ENCODE results near the gene MAPK13.
"Not testable (repeated sequence)": the region's sequence is repeated elsewhere in the genome, so short reads cannot be mapped to it uniquely, and the experiment has no call there.

MAPK13 gene

DNA sequence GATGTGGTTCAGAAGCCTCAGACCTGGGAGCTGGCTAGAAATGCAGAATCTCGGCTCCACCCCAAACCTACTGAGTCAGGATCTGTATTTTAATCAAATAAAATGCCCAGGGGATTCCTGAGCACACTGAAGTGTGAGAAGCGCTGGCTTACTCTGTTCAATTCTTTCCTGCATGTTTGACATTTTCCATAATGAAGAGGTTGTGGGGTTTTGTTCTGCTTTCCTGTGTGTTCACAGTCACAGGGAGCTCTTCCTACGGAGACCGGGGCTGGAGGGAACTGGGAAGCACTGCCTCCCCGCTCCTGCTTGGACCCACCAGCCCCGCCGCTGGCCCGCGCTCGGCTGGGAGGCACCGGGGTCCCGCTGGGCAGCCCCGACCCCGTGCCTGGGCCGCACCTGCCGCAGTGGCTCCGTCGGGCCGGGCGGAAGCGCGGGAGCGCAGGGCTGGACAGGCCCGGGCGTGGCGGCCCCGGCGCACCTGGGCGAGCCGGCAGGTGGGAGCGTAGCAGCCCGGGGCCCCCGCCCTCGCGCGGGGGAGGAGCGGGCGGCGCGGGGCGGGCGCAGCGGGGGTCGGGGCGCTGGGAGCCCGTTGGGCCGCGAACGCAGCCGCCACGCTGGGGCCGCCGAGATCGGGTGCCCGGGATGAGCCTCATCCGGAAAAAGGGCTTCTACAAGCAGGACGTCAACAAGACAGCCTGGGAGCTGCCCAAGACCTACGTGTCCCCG lies at the start of gene MAPK13:
TSS of gene MAPK13 (plus strand) at position 573 of the 726 bp plus-strand sequence. CDS start at position 643, 70 bp downstream.
- DNase-seq, result peak; percentile 33

DNA sequence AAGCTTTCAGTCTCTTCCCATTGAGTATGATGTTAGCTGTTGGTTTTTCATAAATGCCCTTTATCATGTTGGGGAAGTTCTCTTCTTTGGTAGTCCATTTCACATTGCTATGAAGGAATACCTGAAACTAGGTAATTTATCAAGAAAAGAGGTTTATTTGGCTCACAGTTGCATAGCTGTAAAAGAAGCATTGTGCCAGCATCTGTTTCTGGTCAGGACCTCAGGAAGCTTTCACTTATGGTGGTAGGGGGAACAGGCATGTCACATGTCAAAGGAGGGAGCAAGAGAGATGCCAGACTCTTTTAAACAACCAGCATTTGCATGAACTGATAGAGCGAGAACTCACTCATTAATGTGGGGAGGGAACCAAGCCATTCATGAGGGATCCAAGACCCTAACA lies 48.0 kb upstream of the MAPK13 start:
- DNase-seq, result no peak

DNA sequence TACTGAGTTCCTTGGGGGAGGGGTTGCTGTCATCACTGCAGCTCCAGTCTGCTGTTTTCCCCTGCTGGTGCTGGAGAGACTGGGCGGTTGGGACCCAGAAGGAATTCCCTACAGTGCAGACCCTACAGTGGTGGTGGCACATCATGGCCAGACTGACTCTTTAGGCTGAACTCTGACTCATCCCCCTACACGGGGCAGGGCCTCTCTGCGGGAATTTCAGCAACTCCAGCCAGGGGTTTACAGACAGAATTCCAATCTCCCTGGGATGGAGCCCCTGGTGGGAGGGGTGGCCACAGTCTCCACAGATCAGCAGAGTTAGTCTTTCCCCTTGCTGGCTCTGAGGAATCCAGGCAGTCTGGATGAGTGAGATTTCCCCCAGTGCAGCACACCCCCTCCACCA lies 46.9 kb upstream of the MAPK13 start:
- no peak for DNase-seq

DNA sequence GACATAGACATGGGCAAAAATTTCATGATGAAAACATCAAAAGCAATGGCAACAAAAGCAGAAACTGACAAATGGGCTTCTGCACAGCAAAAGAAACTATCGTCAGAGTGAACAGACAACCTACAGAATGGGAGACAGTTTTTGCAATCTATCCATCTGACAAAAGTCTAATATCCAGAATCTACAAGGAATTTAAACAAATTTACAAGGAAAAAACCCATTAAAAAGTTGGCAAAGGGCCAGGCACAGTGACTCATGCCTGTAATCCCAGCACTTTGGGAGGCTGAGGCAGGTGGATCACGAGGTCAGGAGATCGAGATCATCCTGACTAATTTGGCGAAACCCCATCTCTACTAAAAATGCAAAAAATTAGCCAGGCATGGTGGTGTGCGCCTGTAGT lies 42.1 kb upstream of the MAPK13 start:
- DNase-seq, result not testable (repeated sequence)

DNA sequence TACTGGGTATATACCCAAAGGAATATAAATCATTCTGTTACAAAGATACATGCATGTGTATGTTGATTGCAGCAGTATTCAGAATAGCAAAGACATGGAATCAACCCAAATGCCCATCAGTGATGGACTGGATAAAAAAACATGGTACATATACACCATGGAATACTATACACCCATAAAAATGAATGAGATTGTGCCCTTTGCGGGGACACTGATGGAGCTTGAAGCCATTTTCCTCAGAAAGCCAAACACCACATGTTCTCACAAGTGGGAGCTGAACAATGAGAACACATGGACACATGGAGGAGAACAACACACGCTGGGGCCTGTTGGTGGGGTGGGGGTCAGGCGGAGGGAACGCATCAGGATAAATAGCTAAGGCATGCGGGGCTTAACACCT lies 41.3 kb upstream of the MAPK13 start:
- no peak for DNase-seq

DNA sequence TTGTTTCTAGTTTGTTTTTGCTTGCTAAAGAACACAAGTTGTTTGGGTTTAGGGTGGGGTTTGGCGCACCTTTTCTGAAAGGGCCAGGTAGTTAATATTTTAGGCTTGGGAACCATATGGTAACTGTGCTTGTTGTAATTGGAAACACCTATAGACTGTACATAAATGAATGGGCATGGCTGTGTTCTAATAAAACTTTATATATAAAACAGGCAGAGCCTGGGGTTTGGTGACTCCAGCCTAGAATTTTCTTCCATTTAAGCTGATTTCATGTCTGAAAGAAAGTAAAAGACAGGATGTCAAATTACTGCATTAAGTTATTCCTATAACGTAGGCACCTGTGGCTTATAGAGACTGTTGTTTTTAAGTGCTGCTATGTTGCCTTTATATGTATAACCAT lies 36.1 kb upstream of the MAPK13 start:
- DNase-seq, result no peak

GRCh38 chr6:36094753-36095496 lies 35.4 kb upstream of the MAPK13 start:
- peak; percentile 71 for DNase-seq

- no peak for DNase-seq
Measured at GRCh38 chr6:36095497-36096391, 34.6 kb upstream of the MAPK13 start.

- no peak for DNase-seq
Measured at GRCh38 chr6:36098253-36098919, 31.9 kb upstream of the MAPK13 start.

DNA sequence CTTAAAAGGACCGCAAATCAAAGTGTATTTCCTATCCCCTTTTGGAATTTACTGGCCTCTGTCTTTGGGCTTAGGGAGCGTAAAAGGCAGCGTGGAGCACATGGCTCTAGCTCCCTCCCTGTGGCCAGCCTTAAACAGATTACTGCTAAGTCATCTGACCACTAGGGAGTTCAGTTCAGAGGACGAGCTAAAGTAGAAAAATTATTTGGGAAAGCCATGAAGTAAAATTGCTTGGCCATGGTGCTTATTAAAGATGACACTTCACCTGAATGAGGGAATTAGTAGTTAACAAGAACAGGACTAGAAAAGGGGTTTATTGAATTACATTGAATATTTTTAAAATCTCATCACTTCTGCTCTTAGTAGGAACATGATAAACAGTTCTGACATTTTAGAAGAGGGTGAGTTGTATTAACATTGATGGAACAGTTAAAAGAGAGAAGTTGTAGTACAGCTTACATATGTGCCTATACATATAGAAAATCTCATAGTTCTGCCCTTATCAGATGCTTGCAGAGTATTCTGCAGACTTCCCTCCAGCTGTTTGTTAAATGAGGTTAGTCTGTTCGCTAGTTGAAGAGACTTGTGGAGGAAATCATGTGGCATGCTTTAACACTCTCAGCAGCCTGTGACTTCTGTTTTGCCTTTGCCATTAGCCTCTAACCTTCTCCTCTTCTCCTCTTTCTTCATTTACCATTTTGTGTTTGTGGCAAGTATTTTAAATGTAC lies 31.2 kb upstream of the MAPK13 start:
- no peak for DNase-seq

DNA sequence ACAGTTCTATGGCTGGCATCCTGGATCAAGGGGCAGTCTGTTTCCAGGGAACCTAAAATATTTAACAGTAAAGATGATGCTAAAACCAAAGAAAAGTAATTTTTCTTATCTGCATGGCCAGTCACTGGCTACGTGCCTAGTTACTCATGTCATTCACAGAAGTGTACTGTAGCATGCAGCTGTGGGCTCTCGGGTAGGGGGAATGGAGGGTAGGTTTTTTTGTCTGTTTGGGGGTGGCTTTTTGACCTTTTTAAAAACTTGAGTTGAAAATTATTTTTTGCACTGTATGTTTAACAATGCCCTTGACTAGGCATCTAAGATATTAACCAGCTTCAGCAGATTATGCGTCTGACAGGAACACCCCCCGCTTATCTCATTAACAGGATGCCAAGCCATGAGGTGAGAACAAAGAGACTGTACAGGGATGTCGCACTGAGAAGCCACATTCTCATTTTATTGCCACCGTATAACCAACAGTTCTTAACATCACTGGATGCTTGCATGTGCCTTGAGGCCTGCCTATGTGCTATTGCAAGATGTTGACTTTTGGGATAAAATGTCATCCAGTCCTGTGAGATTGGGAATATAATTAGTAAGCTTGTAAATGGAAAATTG lies 30.3 kb upstream of the MAPK13 start:
- no peak for DNase-seq

DNA sequence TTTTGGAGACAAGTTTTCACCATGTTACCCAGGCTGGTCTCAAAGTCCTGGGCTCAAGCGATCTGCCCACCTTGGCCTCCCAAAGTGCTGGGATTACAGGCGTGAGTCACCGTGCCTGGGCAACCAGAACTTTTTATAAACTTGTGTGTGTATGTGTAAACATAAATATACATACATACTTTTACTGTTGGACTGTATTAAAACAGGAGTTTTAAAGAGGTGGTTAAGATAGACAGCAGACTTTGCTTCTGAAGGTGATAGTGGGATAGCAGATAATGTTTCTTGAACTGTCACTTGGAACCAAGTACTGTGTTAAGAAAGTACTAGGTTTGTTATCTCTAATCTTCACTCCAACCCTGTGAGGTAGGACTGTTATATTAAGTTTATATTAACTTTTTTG lies 28.6 kb upstream of the MAPK13 start:
- DNase-seq, result no peak

DNA sequence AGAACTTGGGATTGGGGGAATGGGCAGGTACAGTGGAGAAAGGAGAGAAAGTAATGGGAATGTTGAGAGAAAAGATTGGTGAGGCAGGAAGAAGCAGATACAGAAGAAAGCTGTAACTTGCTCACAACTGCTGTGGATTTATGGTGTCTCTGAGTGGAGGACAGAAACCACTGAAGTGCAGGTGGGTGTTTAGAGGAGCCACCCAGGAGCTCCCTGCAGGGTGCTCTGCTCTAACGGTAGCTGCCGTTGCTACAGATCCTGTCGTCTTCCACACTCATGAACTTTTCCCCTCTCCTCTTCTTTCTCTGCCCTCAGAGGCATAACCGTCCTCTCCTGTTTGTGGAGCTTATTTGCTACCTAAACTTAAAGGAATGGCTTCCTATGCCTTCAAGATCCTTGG lies 27.5 kb upstream of the MAPK13 start:
- DNase-seq, result no peak

- DNase-seq, result no peak
Measured at GRCh38 chr6:36104836-36105235, 25.5 kb upstream of the MAPK13 start.

DNA sequence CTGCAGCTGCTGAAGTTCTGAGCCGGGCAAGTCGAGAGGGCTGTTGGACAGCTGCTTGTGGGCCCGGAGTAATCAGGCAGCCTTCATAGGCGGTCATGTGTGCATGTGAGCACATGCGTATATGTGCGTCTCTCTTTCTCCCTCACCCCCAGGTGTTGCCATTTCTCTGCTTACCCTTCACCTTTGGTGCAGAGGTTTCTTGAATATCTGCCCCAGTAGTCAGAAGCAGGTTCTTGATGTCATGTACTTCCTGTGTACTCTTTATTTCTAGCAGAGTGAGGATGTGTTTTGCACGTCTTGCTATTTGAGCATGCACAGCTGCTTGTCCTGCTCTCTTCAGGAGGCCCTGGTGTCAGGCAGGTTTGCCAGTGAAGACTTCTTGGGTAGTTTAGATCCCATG lies 21.2 kb upstream of the MAPK13 start:
- DNase-seq, result no peak

DNA sequence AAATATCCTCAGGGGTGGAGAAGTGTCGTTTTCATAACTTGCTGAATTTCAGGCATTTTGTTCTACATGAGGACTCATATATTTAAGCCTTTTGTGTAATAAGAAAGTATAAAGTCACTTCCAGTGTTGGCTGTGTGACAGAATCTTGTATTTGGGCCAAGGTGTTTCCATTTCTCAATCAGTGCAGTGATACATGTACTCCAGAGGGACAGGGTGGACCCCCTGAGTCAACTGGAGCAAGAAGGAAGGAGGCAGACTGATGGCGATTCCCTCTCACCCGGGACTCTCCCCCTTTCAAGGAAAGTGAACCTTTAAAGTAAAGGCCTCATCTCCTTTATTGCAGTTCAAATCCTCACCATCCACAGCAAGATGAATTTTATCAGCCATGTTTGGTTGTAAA lies 20.3 kb upstream of the MAPK13 start:
- DNase-seq, result no peak

DNA sequence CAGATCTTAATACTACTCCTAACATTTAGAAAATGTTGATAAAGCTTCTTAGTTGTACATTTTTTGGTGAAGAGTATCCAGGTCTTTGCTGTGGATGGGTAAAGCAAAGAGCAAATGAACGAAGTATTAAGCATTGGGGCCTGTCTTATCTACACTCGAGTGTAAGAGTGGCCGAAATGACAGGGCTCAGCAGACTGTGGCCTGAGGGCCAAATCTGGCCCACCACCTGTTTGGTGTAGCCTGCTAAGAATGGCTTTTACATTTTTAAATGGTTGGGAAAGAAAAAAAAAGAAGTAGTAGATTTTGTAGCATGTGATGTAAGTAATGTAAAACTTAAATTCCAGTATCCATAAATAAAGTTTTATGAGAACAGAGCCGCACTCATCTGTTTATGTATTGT lies 19.4 kb upstream of the MAPK13 start:
- no peak for DNase-seq

DNA sequence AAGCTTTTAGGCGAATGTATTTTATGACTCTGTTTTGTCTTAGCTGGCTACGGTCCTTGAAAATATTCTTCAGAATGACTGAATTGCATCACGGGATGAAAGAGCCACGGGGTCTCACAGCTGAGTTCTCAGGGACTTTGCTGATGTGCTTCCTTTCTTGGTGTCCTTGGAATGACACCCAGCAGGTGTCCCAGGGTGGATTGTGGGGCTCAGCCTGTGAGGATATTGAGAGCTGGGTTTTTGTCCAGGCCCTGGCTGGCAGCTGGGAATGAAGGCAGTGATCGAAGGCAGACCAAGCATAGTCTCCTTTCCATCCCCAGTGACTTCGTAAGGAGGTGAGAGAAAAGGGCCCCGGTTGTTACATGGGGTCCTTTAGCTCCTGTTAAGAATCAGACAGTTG lies 18.8 kb upstream of the MAPK13 start:
- DNase-seq, result no peak

DNA sequence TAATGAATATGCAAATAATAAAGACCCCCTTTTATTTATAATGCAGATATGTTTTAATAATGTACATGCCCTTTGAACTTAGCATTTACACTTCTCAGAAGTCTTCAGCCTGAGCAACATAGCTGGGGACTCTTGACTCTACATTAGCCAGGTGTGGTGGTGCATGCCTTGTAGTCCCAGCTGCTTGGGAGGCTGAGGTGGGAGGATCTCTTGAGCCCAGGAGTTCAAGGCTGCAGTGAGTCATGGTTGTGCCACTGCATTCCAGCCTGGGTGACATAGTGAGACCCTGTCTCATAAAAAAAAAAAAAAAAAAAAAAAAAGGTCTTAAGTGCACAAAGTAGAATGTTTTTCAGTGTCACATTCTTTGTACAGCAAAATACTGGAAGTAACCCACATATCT lies 17.3 kb upstream of the MAPK13 start:
- DNase-seq, result no peak

DNA sequence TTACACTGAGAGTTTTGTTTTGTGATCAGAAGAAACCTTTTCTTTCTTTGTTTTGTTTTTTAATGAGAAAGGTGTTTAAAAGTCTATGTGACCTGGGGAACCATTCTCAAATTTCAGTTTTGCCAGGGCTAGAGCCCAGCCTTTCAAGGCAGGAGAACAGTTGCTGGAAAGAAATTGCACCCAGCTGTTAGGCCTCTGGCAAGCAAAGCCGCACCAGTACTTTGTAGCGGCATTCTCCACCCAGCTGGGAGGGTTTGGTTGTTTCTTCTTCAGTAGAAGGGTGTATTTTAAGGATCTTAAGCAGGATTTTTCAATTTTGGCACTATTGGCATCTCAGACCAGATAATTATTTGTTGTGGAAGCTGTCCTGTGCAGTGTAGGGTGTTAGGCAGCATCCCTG lies 16.6 kb upstream of the MAPK13 start:
- DNase-seq, result no peak

DNA sequence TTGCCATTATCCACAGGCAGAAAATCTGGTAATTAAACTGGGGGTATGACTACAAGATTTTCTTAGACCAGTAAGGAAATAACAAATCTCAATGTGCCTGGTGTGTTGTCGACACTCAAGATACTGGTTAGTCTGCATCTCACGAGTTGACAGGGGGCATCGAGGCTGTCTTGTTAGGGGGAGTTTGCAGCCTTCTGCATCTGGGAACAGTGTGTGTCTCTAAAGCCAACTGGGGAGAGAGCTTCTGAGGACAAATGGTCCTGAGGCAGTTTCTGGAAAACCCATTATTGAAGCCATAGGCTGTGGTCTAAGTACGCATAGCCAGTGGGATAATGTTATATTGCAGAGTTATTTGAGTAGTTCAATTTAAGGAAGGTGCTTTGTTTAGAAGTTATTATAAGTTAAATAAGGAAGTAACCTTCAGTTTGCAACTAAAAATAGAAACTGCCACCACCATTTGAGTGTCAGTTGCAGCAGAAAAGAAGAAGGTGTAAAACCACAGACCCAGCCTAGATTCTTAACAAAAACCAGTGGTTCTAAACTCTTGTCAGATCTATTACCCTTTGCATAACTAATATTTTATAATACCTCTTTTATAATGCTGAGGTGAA lies 15.4 kb upstream of the MAPK13 start:
- no peak for DNase-seq
